ENCODE measurements around the gene BMPR1B. TPM values are rescaled to one million over a fixed set of nuclear protein-coding genes. Genes with fewer than 3 reads are reported as not detected.

Gene BMPR1B
- total and polyA plus RNA-seq, 2 experiments from 2014 or later: 1.6 to 3.3 TPM

DNA sequence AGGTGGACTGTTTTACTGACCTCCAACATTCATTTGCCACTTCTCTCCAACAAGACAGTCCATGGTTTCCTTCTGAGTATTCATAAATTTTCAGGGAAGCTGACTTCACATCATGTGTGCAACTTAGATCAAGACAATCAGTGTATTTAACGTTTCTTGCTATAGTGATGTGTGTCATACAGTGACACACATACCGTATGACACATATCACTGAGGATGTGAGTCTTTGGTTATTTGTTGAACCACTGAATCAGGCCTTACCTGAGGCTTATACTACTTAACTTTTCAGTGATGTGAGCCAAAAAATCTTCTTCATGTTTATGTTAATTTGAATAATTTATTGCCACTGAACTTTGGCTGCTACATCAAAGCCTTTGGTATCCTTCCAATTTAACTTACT, 166.8 kb downstream of the BMPR1B start:
- H3K27ac ChIP-seq: no peak overlapping the region
- no peaks in the 10 kb centered on the region for H3K9me2 ChIP-seq (replicated peaks; ENCODE audit: insufficient read depth)
- no peaks in the 10 kb centered on the region for H3K27me3 ChIP-seq
- H4K20me1 ChIP-seq (ENCODE audit: insufficient read depth, poor library complexity, severe bottlenecking): no peaks in the 10 kb centered on the region
- H3K9me3 ChIP-seq (ENCODE audit: low read depth): no peaks in the 10 kb centered on the region
- no peak overlapping the region for H3K4me3 ChIP-seq
- H2AFZ ChIP-seq: no peak overlapping the region
- TF ChIP-seq EZH2phosphoT487 (IDR thresholded peaks at IDR 0.05; ENCODE audit: low read depth, severe bottlenecking, unreplicated experiment) (no peak), EZH2 (IDR thresholded peaks at IDR 0.05; ENCODE audit: borderline replicate concordance) (no peak)
- TF ChIP-seq, protein P1, sequence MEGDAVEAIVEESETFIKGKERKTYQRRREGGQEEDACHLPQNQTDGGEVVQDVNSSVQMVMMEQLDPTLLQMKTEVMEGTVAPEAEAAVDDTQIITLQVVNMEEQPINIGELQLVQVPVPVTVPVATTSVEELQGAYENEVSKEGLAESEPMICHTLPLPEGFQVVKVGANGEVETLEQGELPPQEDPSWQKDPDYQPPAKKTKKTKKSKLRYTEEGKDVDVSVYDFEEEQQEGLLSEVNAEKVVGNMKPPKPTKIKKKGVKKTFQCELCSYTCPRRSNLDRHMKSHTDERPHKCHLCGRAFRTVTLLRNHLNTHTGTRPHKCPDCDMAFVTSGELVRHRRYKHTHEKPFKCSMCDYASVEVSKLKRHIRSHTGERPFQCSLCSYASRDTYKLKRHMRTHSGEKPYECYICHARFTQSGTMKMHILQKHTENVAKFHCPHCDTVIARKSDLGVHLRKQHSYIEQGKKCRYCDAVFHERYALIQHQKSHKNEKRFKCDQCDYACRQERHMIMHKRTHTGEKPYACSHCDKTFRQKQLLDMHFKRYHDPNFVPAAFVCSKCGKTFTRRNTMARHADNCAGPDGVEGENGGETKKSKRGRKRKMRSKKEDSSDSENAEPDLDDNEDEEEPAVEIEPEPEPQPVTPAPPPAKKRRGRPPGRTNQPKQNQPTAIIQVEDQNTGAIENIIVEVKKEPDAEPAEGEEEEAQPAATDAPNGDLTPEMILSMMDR (IDR thresholded peaks at IDR 0.05; ENCODE audit: poor library complexity): no peak
- H3K4me1 ChIP-seq (ENCODE audit: insufficient read depth): no peaks in the 10 kb centered on the region
- DNase-seq (ENCODE audit: low spot score): no peak
- no peak overlapping the region for H3K4me2 ChIP-seq
- no peaks in the 10 kb centered on the region for H3K79me2 ChIP-seq
- no peaks in the 10 kb centered on the region for H3K36me3 ChIP-seq (replicated peaks; ENCODE audit: insufficient read depth, low read depth)
- 72% methylated on average over 2 of the region's 2 CpGs for WGBS (ENCODE audit: low lambda C conversion rate, missing lambda C conversion rate)

DNA sequence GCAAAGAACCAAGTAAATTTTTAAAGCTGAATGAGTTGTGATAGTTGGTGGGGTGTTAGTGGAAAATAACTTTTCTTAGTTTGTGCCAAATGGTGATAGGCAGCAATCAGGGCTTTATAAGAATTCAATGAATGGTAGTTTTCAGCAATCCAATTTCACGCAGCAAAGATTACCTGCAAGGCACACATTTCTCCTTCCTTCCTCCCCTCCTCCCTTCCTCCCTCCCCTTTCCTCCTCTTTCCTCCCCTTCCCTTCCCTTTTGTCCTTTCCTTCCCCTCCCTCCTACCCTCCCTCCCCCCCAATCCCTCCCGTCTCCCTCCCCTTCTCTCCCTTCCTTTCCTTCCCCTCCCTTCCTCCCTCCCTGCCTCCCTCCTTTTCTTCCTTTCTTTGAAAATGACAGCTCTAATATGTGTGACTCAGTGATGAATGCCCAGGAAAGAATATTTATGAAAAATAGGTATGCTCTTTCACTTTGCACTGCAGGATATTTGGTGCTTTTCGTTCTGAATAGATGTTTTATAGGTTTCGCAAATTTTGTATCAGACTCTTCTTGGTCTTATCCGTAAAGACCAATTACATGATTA, 168.1 kb downstream of the BMPR1B start:
- H3K9me2 ChIP-seq (replicated peaks; ENCODE audit: insufficient read depth): no peaks in the 10 kb centered on the region
- H3K4me2 ChIP-seq: no peak overlapping the region
- no peak overlapping the region for H2AFZ ChIP-seq
- DNase-seq (ENCODE audit: low spot score): no peak
- no peaks in the 10 kb centered on the region for H4K20me1 ChIP-seq (ENCODE audit: insufficient read depth, poor library complexity, severe bottlenecking)
- WGBS (ENCODE audit: low lambda C conversion rate, missing lambda C conversion rate): 94% methylated on average over 4 of the region's 5 CpGs
- no peaks in the 10 kb centered on the region for H3K36me3 ChIP-seq (replicated peaks; ENCODE audit: insufficient read depth, low read depth)
- no peak overlapping the region for H3K4me3 ChIP-seq
- no peaks in the 10 kb centered on the region for H3K79me2 ChIP-seq
- no peak overlapping the region for H3K27ac ChIP-seq
- no peak for TF ChIP-seq EZH2 (IDR thresholded peaks at IDR 0.05; ENCODE audit: borderline replicate concordance)
- no peak for TF ChIP-seq EZH2phosphoT487 (IDR thresholded peaks at IDR 0.05; ENCODE audit: low read depth, severe bottlenecking, unreplicated experiment)
- TF ChIP-seq, protein P1 (IDR thresholded peaks at IDR 0.05; ENCODE audit: poor library complexity): no peak
- H3K4me1 ChIP-seq (ENCODE audit: insufficient read depth): peaks cover 10% of the 10 kb centered on the region
- no peaks in the 10 kb centered on the region for H3K27me3 ChIP-seq
- H3K9me3 ChIP-seq (ENCODE audit: low read depth): no peaks in the 10 kb centered on the region

DNA sequence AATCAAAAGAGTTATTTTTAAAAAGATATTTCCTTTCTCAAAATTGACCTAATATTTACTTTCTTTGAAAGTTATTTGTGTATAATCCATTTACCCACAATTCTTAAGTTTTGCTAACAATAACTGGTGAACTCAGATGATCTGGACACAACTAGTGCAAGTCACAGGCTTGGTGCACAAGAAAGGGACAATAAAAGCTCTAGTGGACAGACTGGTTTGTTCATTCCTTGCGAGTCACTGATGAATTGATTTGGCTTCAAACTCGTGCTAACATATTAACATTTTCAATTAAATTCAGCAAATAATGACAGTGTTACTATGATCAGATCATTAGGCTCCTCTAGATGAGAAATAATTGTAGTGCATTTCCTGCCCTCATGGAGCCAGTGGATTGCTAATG, 169.2 kb downstream of the BMPR1B start:
- Histone ChIP-seq H4K20me1 (ENCODE audit: insufficient read depth, poor library complexity, severe bottlenecking) (no peaks in the 10 kb centered on the region), H3K9me3 (ENCODE audit: low read depth) (no peaks in the 10 kb centered on the region), H3K36me3 (replicated peaks; ENCODE audit: insufficient read depth, low read depth) (no peaks in the 10 kb centered on the region), H3K4me1 (ENCODE audit: insufficient read depth) (peaks cover 16% of the 10 kb centered on the region), H3K27me3 (no peaks in the 10 kb centered on the region), H3K4me2 (no peak overlapping the region), H3K4me3 (no peak overlapping the region), H3K79me2 (no peaks in the 10 kb centered on the region), H2AFZ (no peak overlapping the region), H3K9me2 (replicated peaks; ENCODE audit: insufficient read depth) (no peaks in the 10 kb centered on the region), H3K27ac (no peak overlapping the region)
- DNase-seq (ENCODE audit: low spot score): no peak
- TF ChIP-seq EZH2 (IDR thresholded peaks at IDR 0.05; ENCODE audit: borderline replicate concordance): no peak
- TF ChIP-seq, protein P1 (IDR thresholded peaks at IDR 0.05; ENCODE audit: poor library complexity): no peak
- no peak for TF ChIP-seq EZH2phosphoT487 (IDR thresholded peaks at IDR 0.05; ENCODE audit: low read depth, severe bottlenecking, unreplicated experiment)
- 57% methylated on average over 2 of the region's 2 CpGs for WGBS (ENCODE audit: low lambda C conversion rate, missing lambda C conversion rate)

Data from hepatocyte (in vitro differentiated cells).